ENCODE results near the gene APC.
A peak's percentile ranks its signal among the peaks of the same experiment; 100 is the strongest.
"Not testable (repeated sequence)": the region's sequence is repeated elsewhere in the genome, so short reads cannot be mapped to it uniquely, and the experiment has no call there.

APC gene

DNA sequence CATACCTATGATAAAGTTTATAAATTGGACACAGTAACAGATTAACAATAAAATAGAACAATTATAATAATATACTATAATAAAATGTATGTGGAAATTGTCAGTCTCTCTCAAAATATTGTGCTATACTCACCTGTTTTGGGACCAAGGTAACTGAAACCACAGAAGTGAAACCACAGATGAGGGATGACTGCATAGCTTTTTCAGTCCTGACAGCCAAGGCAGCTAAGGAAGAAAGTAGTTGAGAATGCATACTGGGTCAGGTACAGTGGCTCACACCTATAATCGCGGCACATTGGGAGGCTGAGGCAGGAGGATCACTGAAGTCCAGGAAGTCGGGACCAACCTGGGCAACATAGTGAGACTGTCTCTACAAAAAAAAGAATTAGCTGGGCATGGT lies 132.3 kb downstream of the APC start:
- H3K27ac ChIP-seq, result no peak overlapping the region
- DNase-seq (ENCODE audit: low read depth, low spot score), result no peak
- no peak for TF ChIP-seq POLR2AphosphoS5 (IDR thresholded peaks at IDR 0.05; ENCODE audit: borderline replicate concordance, low read depth, low read length)

DNA sequence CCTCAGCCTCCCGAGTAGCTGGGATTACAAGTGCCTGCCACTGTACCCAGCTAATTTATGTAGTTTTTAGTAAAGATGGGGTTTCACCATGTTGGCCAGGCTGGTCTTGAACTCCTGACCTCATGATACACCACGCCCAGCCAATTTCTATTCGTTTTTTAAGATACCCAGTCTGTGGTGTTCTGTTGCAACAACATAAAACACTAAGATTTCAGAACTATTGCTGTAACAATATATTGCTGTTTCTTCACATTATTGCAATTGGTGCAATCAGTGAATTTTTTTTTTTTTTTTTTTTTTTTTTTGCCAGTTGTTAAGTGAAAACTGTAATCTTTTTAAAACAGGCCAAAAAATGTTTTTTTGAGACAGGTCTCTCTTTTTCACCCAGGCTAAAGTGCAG lies 133.3 kb downstream of the APC start:
- DNase-seq (ENCODE audit: low read depth, low spot score), result no peak

More for the DNA sequence above, 132.3 kb downstream of the APC start:
- no peak overlapping the region for H3K9ac ChIP-seq (ENCODE audit: insufficient read length)
- H3K4me3 ChIP-seq, result no peak overlapping the region
- peaks cover 52% of the 10 kb centered on the region for H3K36me3 ChIP-seq (ENCODE audit: insufficient read depth, low read length)
- no peaks in the 10 kb centered on the region for H3K9me3 ChIP-seq (ENCODE audit: low read depth, low read length)

GRCh38 chr5:112876362-112876761 lies 138.7 kb downstream of the APC start:
- no peaks in the 10 kb centered on the region for H3K9me3 ChIP-seq (ENCODE audit: low read depth, low read length)
- no peak for DNase-seq (ENCODE audit: low read depth, low spot score)
- H3K27ac ChIP-seq, result peak overlapping the region; percentile 68; the same call in 1 of the 2 replicates
- peaks cover 36% of the 10 kb centered on the region for H3K36me3 ChIP-seq (ENCODE audit: insufficient read depth, low read length)
- no peak for TF ChIP-seq FOXP2 (optimal IDR thresholded peaks at IDR 0.05; ENCODE audit: control extremely low read depth, extremely low read length, insufficient read depth)
- no peak for TF ChIP-seq POLR2AphosphoS5 (IDR thresholded peaks at IDR 0.05; ENCODE audit: borderline replicate concordance, low read depth, low read length)
- no peak for TF ChIP-seq EZH2 (IDR thresholded peaks at IDR 0.05)
- H3K9ac ChIP-seq (ENCODE audit: insufficient read length), result no peak overlapping the region
- no peak overlapping the region for H3K4me3 ChIP-seq

More for the DNA sequence above, 133.3 kb downstream of the APC start:
- Histone ChIP-seq H3K36me3 (ENCODE audit: insufficient read depth, low read length) (peaks cover 53% of the 10 kb centered on the region), H3K9ac (ENCODE audit: insufficient read length) (no peak overlapping the region), H3K9me3 (ENCODE audit: low read depth, low read length) (no peaks in the 10 kb centered on the region), H3K4me3 (no peak overlapping the region), H3K27ac (no peak overlapping the region)
- no peak for TF ChIP-seq EZH2 (IDR thresholded peaks at IDR 0.05)
- no peak for TF ChIP-seq POLR2AphosphoS5 (IDR thresholded peaks at IDR 0.05; ENCODE audit: borderline replicate concordance, low read depth, low read length)
- no peak for TF ChIP-seq FOXP2 (optimal IDR thresholded peaks at IDR 0.05; ENCODE audit: control extremely low read depth, extremely low read length, insufficient read depth)

DNA sequence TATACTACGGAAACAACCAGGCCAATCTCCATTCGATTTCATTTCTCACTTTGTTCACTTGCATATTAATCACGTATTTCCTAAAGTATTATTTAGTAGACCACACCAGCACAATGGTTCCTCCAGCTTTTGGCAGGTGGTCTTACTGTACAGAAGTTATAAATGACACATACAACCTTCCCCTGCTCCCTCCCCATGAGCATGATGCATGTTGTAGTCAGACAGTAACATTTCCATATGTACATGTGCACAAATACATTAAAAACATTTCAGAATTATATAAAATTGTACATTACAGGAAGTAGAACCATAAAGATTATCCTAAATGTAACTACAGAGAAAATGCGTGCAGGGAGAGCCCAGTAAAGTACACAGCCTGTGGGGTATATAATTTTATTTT lies 140.4 kb downstream of the APC start:
- DNase-seq (ENCODE audit: low read depth, low spot score), result no peak
- H3K9ac ChIP-seq (ENCODE audit: insufficient read length), result no peak overlapping the region
- no peaks in the 10 kb centered on the region for H3K9me3 ChIP-seq (ENCODE audit: low read depth, low read length)
- TF ChIP-seq EZH2 (IDR thresholded peaks at IDR 0.05) (no peak), POLR2AphosphoS5 (IDR thresholded peaks at IDR 0.05; ENCODE audit: borderline replicate concordance, low read depth, low read length) (no peak), FOXP2 (optimal IDR thresholded peaks at IDR 0.05; ENCODE audit: control extremely low read depth, extremely low read length, insufficient read depth) (no peak)
- H3K4me3 ChIP-seq, result no peak overlapping the region
- H3K27ac ChIP-seq, result peak overlapping the region; percentile 1; the same call in 1 of the 2 replicates
- peaks cover 42% of the 10 kb centered on the region for H3K36me3 ChIP-seq (ENCODE audit: insufficient read depth, low read length)

GRCh38 chr5:112878760-112879159 lies 141.1 kb downstream of the APC start:
- H3K9me3 ChIP-seq (ENCODE audit: low read depth, low read length), result no peaks in the 10 kb centered on the region
- no peak for DNase-seq (ENCODE audit: low read depth, low spot score)
- H3K4me3 ChIP-seq, result no peak overlapping the region
- no peak for TF ChIP-seq EZH2 (IDR thresholded peaks at IDR 0.05)
- TF ChIP-seq POLR2AphosphoS5 (IDR thresholded peaks at IDR 0.05; ENCODE audit: borderline replicate concordance, low read depth, low read length), result no peak
- TF ChIP-seq FOXP2 (optimal IDR thresholded peaks at IDR 0.05; ENCODE audit: control extremely low read depth, extremely low read length, insufficient read depth), result no peak
- peaks cover 45% of the 10 kb centered on the region for H3K36me3 ChIP-seq (ENCODE audit: insufficient read depth, low read length)
- H3K27ac ChIP-seq, result peak overlapping the region; percentile 1
- H3K9ac ChIP-seq (ENCODE audit: insufficient read length), result no peak overlapping the region

DNA sequence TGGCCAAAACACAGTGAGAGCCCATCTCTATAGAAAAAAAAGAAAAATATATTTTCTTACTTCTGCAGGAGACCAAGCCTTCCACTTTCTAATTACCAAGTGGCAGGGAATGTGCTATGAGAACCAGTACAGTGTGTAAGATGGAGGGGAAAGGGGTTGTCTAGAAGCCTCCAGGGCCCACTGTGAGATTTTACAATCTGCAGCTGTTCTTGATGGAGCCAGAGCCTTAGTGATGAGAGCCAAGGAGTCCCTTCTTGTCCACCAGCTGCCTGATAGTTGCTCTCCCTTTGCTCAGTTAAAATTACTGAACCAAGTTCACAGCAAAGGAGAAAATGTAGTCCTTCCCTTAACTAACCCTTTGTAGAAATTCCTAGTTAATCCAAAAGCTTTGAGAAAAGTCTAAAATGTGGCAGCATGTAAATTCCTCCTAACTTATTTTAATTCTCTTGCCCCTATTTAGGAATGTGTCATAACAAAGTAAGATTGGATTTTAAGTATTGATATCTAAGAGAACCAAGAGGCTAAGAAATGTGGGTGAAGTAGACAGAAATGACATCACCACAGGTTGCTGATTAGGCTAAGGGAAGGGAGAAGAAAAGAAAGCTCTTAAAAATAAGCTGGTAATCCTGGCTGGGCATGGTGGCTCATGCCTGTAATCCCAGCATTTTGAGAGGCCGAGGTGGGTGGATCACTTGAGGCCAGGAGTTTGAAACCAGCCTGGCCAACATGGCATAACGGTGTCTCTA lies 142.7 kb downstream of the APC start:
- peaks cover 54% of the 10 kb centered on the region for H3K36me3 ChIP-seq (ENCODE audit: insufficient read depth, low read length)
- no peak overlapping the region for H3K9ac ChIP-seq (ENCODE audit: insufficient read length)
- no peak for DNase-seq (ENCODE audit: low read depth, low spot score)
- H3K9me3 ChIP-seq (ENCODE audit: low read depth, low read length), result no peaks in the 10 kb centered on the region
- H3K27ac ChIP-seq, result no peak overlapping the region
- H3K4me3 ChIP-seq, result no peak overlapping the region
- TF ChIP-seq FOXP2 (optimal IDR thresholded peaks at IDR 0.05; ENCODE audit: control extremely low read depth, extremely low read length, insufficient read depth) (no peak), EZH2 (IDR thresholded peaks at IDR 0.05) (no peak), POLR2AphosphoS5 (IDR thresholded peaks at IDR 0.05; ENCODE audit: borderline replicate concordance, low read depth, low read length) (no peak)

DNA sequence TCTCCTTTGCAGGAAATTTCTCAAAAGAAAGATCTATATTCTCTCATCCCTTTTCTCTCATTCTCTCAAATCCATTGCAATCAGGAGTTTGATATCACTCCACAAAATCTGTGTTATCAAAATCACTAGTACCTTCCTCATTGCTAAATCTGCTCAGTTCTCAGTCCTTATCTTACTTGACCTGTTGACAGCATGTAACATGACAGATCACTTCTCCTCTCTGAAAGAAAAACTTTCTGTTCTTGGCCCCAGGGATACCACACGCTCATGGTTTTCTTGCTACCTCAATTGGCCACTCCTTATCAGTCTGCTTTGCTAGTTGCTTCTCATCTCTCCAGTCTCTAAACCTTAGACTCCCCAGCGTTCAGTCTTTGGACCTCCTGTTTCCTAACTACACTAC lies 145.5 kb downstream of the APC start:
- Histone ChIP-seq H3K36me3 (ENCODE audit: insufficient read depth, low read length) (peaks cover 49% of the 10 kb centered on the region), H3K9me3 (ENCODE audit: low read depth, low read length) (no peaks in the 10 kb centered on the region), H3K4me3 (no peak overlapping the region), H3K27ac (no peak overlapping the region), H3K9ac (ENCODE audit: insufficient read length) (no peak overlapping the region)
- TF ChIP-seq POLR2AphosphoS5 (IDR thresholded peaks at IDR 0.05; ENCODE audit: borderline replicate concordance, low read depth, low read length) (no peak), EZH2 (IDR thresholded peaks at IDR 0.05) (no peak), FOXP2 (optimal IDR thresholded peaks at IDR 0.05; ENCODE audit: control extremely low read depth, extremely low read length, insufficient read depth) (no peak)
- no peak for DNase-seq (ENCODE audit: low read depth, low spot score)

- H3K9ac ChIP-seq (ENCODE audit: insufficient read length), result no peak overlapping the region
- DNase-seq (ENCODE audit: low read depth, low spot score), result no peak
- H3K4me3 ChIP-seq, result no peak overlapping the region
- no peak overlapping the region for H3K27ac ChIP-seq
- peaks cover 44% of the 10 kb centered on the region for H3K36me3 ChIP-seq (ENCODE audit: insufficient read depth, low read length)
- TF ChIP-seq EZH2 (IDR thresholded peaks at IDR 0.05) (no peak), FOXP2 (optimal IDR thresholded peaks at IDR 0.05; ENCODE audit: control extremely low read depth, extremely low read length, insufficient read depth) (no peak), POLR2AphosphoS5 (IDR thresholded peaks at IDR 0.05; ENCODE audit: borderline replicate concordance, low read depth, low read length) (no peak)
- H3K9me3 ChIP-seq (ENCODE audit: low read depth, low read length), result no peaks in the 10 kb centered on the region
Measured at GRCh38 chr5:112885001-112885400, 147.3 kb downstream of the APC start.

GRCh38 chr5:112886975-112887374 lies 149.3 kb downstream of the APC start:
- DNase-seq (ENCODE audit: low read depth, low spot score), result no peak
- no peak overlapping the region for H3K4me3 ChIP-seq
- no peak overlapping the region for H3K27ac ChIP-seq
- H3K9me3 ChIP-seq (ENCODE audit: low read depth, low read length), result no peaks in the 10 kb centered on the region
- TF ChIP-seq EZH2 (IDR thresholded peaks at IDR 0.05) (no peak), POLR2AphosphoS5 (IDR thresholded peaks at IDR 0.05; ENCODE audit: borderline replicate concordance, low read depth, low read length) (no peak), FOXP2 (optimal IDR thresholded peaks at IDR 0.05; ENCODE audit: control extremely low read depth, extremely low read length, insufficient read depth) (no peak)
- H3K9ac ChIP-seq (ENCODE audit: insufficient read length), result no peak overlapping the region
- peaks cover 36% of the 10 kb centered on the region for H3K36me3 ChIP-seq (ENCODE audit: insufficient read depth, low read length)

DNA sequence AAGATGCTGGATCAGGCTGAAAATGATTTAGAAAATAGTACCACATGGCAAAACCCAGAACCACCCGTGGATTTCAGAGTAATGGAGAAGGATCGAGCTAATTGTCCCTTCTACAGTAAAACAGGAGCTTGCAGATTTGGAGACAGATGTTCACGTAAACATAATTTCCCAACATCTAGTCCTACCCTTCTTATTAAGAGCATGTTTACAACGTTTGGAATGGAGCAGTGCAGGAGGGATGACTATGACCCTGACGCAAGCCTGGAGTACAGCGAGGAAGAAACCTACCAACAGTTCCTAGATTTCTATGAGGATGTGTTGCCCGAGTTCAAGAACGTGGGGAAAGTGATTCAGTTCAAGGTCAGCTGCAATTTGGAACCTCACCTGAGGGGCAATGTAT lies 154.4 kb downstream of the APC start:
- H3K9me3 ChIP-seq (ENCODE audit: low read depth, low read length); H3K9ac ChIP-seq (ENCODE audit: insufficient read length); H3K4me3 ChIP-seq; DNase-seq (ENCODE audit: low read depth, low spot score); H3K27ac ChIP-seq; H3K36me3 ChIP-seq (ENCODE audit: insufficient read depth, low read length): not testable (repeated sequence)

All from SK-N-MC (cell line).